ENCODE measurements around the gene NPHS1.

DNA sequence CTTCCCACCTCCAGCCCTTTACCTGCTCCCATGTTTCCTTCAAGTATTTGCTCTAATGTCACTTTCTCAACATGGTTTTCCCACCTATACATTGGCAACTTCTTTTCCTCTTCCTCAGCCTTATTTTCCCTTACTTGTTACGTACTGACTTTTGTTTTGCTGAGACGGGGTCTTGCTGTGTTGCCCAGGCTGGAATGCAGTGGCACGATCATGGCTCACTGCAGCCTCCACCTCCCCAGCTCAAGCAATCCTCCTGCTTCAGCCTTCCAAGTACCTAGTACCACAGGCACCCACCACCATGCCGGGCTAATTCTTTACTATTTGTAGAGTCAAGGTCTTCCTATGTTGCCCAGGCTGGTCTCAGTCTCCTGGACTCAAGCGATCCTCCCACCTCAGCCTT lies 44.7 kb downstream of the NPHS1 start:
- no peak for TF ChIP-seq POLR2AphosphoS5 (IDR thresholded peaks at IDR 0.05; ENCODE audit: insufficient read depth in 1 of 2, low read depth in 1 of 2)
- TF ChIP-seq, protein P1, sequence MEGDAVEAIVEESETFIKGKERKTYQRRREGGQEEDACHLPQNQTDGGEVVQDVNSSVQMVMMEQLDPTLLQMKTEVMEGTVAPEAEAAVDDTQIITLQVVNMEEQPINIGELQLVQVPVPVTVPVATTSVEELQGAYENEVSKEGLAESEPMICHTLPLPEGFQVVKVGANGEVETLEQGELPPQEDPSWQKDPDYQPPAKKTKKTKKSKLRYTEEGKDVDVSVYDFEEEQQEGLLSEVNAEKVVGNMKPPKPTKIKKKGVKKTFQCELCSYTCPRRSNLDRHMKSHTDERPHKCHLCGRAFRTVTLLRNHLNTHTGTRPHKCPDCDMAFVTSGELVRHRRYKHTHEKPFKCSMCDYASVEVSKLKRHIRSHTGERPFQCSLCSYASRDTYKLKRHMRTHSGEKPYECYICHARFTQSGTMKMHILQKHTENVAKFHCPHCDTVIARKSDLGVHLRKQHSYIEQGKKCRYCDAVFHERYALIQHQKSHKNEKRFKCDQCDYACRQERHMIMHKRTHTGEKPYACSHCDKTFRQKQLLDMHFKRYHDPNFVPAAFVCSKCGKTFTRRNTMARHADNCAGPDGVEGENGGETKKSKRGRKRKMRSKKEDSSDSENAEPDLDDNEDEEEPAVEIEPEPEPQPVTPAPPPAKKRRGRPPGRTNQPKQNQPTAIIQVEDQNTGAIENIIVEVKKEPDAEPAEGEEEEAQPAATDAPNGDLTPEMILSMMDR (IDR thresholded peaks at IDR 0.05), result no peak
- TF ChIP-seq POLR2A (IDR thresholded peaks at IDR 0.05), result no peak

Measured in vagina (tissue), 2 donors.